OCI-LY1 (cell line): ENCODE results near the gene WWOX.

Experiments used
- H2AFZ ChIP-seq: fragments of 200-600 bp; sonication (generic), shearing (Covaris generic); 2 replicates; pipeline ENCODE4 v1.6.0; 2014; ENCODE audit warnings: antibody characterized with exemption, mild to moderate bottlenecking, low read length
- H3F3A ChIP-seq: fragments of 200-600 bp; sonication (generic), shearing (Covaris generic); 2 replicates; pipeline ENCODE4 v1.6.0; 2014; ENCODE audit warnings: mild to moderate bottlenecking, antibody characterized with exemption, low read length, moderate library complexity; ENCODE audit not compliant: insufficient read depth
- H3K27ac ChIP-seq: fragments of 200-600 bp; sonication (generic); 2 replicates; pipeline ENCODE4 v1.5.1; 2014; ENCODE audit warnings: low read length, mixed run types, mild to moderate bottlenecking, low read depth; ENCODE audit not compliant: poor library complexity, severe bottlenecking
- H3K27me3 ChIP-seq: fragments of 200-600 bp; sonication (generic); 2 replicates; pipeline ENCODE4 v1.6.0; 2014; ENCODE audit warnings: antibody characterized with exemption, mild to moderate bottlenecking, low read length, moderate library complexity; ENCODE audit not compliant: insufficient read depth
- H3K36me3 ChIP-seq: fragments of 200-600 bp; sonication (generic); 2 replicates; pipeline ENCODE4 v1.6.1; 2014; ENCODE audit warnings: mild to moderate bottlenecking, antibody characterized with exemption, low read length, moderate library complexity, mixed read lengths; ENCODE audit not compliant: insufficient read depth
- H3K4me1 ChIP-seq: fragments of 200-600 bp; sonication (generic); 2 replicates; pipeline ENCODE4 v1.5.1; 2014; ENCODE audit warnings: mild to moderate bottlenecking, low read length, moderate library complexity; ENCODE audit not compliant: insufficient read depth, severe bottlenecking
- H3K4me2 ChIP-seq: fragments of 200-600 bp; sonication (generic), shearing (Covaris generic); 2 replicates; pipeline ENCODE4 v1.6.1; 2014; ENCODE audit warnings: low read length
- H3K4me3 ChIP-seq: fragments of 200-600 bp; sonication (generic); 2 replicates; pipeline ENCODE4 v1.5.1; 2014; ENCODE audit warnings: low read length, low read depth, mild to moderate bottlenecking, mixed read lengths; ENCODE audit not compliant: poor library complexity, severe bottlenecking
- H3K79me2 ChIP-seq: fragments of 200-600 bp; shearing (Covaris generic); 2 replicates; pipeline ENCODE4 v1.6.1; 2016; ENCODE audit warnings: mixed run types, low read length, mixed read lengths; ENCODE audit not compliant: insufficient read depth
- H3K9ac ChIP-seq: fragments of 200-600 bp; sonication (generic), shearing (Covaris generic); 2 replicates; pipeline ENCODE4 v1.6.1; 2014; ENCODE audit warnings: mild to moderate bottlenecking, low read length, mixed read lengths
- H3K9me2 ChIP-seq: fragments of 200-600 bp; sonication (generic), shearing (Covaris generic); 2 replicates; pipeline ENCODE4 v1.6.1; 2014; ENCODE audit warnings: low read depth, mild to moderate bottlenecking, low read length, mixed read lengths
- H3K9me3 ChIP-seq: fragments of 200-600 bp; shearing (Covaris generic); 2 replicates; pipeline ENCODE4 v1.6.1; 2014; ENCODE audit warnings: low read length, mixed read lengths
- H4K20me1 ChIP-seq: fragments of 200-600 bp; sonication (generic), shearing (Covaris generic); 2 replicates; pipeline ENCODE4 v1.6.0; 2016; ENCODE audit warnings: mild to moderate bottlenecking, low read length; ENCODE audit not compliant: insufficient read depth
- CTCF ChIP-seq: fragments of 200-600 bp; sonication (generic), shearing (Covaris generic); IDR thresholded peaks from 2 replicates; pipeline ENCODE4 v1.5.1; 2017; ENCODE audit warnings: mild to moderate bottlenecking, antibody characterized with exemption, low read length, moderate library complexity, mixed read lengths
- EZH2 ChIP-seq: fragments of 200-600 bp; sonication (generic), shearing (Covaris generic); IDR thresholded peaks from 2 replicates; pipeline ENCODE4 v1.8.0; 2017; ENCODE audit warnings: borderline replicate concordance, mixed run types, mild to moderate bottlenecking, antibody characterized with exemption, low read length, moderate library complexity, mixed read lengths

WWOX gene

DNA sequence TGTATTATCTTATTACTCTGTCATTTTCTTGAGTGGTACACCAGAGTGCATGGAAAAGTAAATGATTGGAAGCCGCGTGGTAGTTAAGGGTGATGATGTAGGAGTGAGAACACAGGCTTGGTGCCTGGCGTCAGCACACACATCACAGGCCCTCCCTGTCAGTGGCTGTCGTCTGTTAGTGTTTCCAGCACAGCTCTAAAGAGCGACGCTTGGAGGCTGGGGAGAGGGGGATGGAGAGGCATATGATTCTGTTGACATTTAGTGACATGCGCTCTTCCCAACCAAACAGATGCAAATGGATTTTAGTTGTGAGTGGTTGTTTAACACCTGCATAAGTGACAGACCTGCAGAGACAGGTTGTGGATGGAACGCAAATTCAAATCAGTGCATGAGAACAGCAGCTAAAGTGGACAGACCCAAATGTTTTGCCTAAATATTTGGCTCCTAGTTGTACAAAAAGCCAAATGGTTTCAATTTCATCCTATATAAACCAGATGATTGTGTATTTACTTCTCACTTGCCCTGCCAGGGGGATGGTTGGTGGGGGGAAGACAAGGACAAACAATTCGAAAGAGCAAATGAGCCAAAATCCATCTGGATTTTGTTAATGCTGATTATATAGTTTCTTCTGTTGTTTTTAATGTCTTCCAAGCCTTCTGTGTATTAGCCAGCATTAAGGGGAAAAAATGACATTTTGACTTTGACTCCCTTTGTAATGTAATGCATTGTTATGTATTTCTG lies 222.3 kb downstream of the WWOX start:
- Histone ChIP-seq H3K4me2 (no peak overlapping the region), H3F3A (no peaks in the 10 kb centered on the region), H3K9me3 (no peaks in the 10 kb centered on the region), H3K9me2 (no peaks in the 10 kb centered on the region), H2AFZ (no peak overlapping the region), H3K9ac (no peak overlapping the region), H3K27ac (no peak overlapping the region), H3K27me3 (no peaks in the 10 kb centered on the region), H3K79me2 (no peaks in the 10 kb centered on the region), H3K36me3 (no peaks in the 10 kb centered on the region), H3K4me3 (no peak overlapping the region), H4K20me1 (no peaks in the 10 kb centered on the region), H3K4me1 (no peaks in the 10 kb centered on the region)
- TF ChIP-seq CTCF (no peak), EZH2 (no peak)

DNA sequence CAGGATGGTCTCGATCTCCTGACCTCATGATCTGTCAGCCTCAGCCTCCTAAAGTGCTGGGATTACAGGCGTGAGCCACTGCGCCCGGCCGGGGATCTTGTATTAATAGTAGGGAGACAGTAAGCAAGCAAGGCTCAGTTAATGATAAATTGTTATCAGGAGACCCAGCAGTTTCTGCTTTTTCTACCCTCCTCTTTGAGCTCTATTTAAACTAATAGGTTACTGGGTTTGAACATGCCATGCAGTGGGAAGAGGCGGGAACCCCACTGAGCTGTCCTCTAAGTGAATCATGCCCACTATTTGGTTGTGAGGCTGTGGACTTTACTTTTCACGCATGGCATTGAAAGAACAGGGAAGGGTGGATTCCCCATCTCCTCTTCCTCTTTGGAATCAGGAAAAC lies 223.9 kb downstream of the WWOX start:
- no peaks in the 10 kb centered on the region for H3K4me1 ChIP-seq

DNA sequence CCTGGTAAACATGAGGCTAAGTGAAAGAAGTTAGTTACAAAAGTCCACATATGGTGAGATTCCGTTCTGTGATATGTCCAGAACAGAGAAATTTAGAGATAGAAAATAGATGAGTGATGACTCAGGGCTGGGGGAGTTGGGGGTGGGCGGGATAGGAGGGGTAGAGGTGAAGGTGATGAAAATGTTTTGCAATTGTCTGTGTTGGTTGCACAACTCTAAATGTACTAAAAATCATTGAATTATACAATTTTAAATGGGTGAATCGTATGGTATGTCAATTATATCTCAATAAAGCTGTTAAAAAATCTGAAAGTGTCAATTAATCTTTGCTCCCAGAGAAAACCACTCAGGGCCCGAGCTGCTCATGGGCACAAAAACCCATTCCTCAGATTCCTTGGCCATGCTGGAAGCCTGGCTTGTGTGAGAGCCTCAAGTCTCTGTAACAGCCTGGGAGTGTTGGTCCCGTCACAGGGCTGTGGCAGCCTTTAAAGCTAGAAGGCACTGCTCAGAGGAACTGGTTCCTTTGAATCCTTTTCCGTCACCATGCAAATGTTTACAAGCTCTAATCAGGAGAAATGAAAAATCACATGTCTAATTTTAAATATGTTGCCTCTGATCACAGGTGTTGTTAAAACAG lies 225.3 kb downstream of the WWOX start:
- H3K27me3 ChIP-seq, result no peaks in the 10 kb centered on the region
- H2AFZ ChIP-seq, result no peak overlapping the region
- no peak overlapping the region for H3K4me3 ChIP-seq
- no peaks in the 10 kb centered on the region for H3K36me3 ChIP-seq
- no peak overlapping the region for H3K9ac ChIP-seq
- H3F3A ChIP-seq, result no peaks in the 10 kb centered on the region
- no peaks in the 10 kb centered on the region for H3K9me2 ChIP-seq
- no peak overlapping the region for H3K4me2 ChIP-seq
- no peaks in the 10 kb centered on the region for H3K79me2 ChIP-seq
- no peaks in the 10 kb centered on the region for H4K20me1 ChIP-seq
- no peaks in the 10 kb centered on the region for H3K4me1 ChIP-seq
- TF ChIP-seq EZH2, result no peak
- no peak for TF ChIP-seq CTCF
- H3K9me3 ChIP-seq, result no peaks in the 10 kb centered on the region
- no peak overlapping the region for H3K27ac ChIP-seq

More for the DNA sequence above, 223.9 kb downstream of the WWOX start:
- no peak overlapping the region for H3K27ac ChIP-seq
- H3K9me2 ChIP-seq, result no peaks in the 10 kb centered on the region
- H3K4me3 ChIP-seq, result no peak overlapping the region
- H3K79me2 ChIP-seq, result no peaks in the 10 kb centered on the region
- TF ChIP-seq EZH2 (no peak), CTCF (no peak)
- no peak overlapping the region for H3K9ac ChIP-seq
- no peaks in the 10 kb centered on the region for H3F3A ChIP-seq
- H3K27me3 ChIP-seq, result no peaks in the 10 kb centered on the region
- no peaks in the 10 kb centered on the region for H4K20me1 ChIP-seq
- H3K4me2 ChIP-seq, result no peak overlapping the region
- no peaks in the 10 kb centered on the region for H3K36me3 ChIP-seq
- H2AFZ ChIP-seq, result no peak overlapping the region
- no peaks in the 10 kb centered on the region for H3K9me3 ChIP-seq
